HepG2 (cell line): ENCODE results near the gene KDM4E. TPM values are rescaled to one million over a fixed set of nuclear protein-coding genes. Genes with fewer than 3 reads are reported as not detected.
A peak's percentile ranks its signal among the peaks of the same experiment; 100 is the strongest.

Experiments
- ATAC-seq: fragments of 200-7000 bp; cut with Tn5 transposase; 3 replicates; pipeline ENCODE4 v1.9.1; 2020; ENCODE audit warnings: mild to moderate bottlenecking, moderate library complexity
- BruUV-seq: library from RNA; stranded (reverse); fragments of 400-500 nt; replicated peaks from 2 replicates; lab custom pipeline; 2021; lab: Mats Ljungman, UMichigan
- CTCF ChIA-PET: fragments of 300-600 bp; formaldehyde crosslinking; extraction: SDS; loops from one replicate; lab custom pipeline; 2021; ENCODE audit warnings: low total read pairs, inconsistent platforms, low intra/inter-chr PET ratio; lab: Yijun Ruan, JAX
- POLR2A ChIA-PET: fragments of 350-600 bp; sonication (Branson Sonifier 250); formaldehyde crosslinking; loops from one replicate; lab custom pipeline; 2020; ENCODE audit warnings: antibody characterized with exemption, inconsistent platforms; lab: Yijun Ruan, JAX
- DNase-seq: peaks from one replicate; pipeline ENCODE4 v3.0.0-alpha.2; 2015; ENCODE audit warnings: low spot score
- FAIRE-seq: peaks from 3 replicates; lab custom pipeline; 2011; peaks lifted over from hg19 to GRCh38; lab: Jason Lieb, UNC
- H2AFZ ChIP-seq: one replicate; pipeline ENCODE4 v1.6.1; 2011; ENCODE audit warnings: low read length, inconsistent platforms
- H3K27ac ChIP-seq: fragments of 300-600 bp; 3 replicates; pipeline ENCODE4 v1.8.0; 2011; ENCODE audit warnings: mixed run types, mild to moderate bottlenecking, mixed read lengths, low read length, inconsistent platforms; ENCODE audit not compliant: insufficient read depth; ENCODE audit errors: extremely low read length
- H3K27me3 ChIP-seq, 2 experiments: fragments of 200-600 bp in 1 of 2; 2 replicates in 1 of 2; 3 replicates in 1 of 2; pipeline versions ENCODE4 v1.6.0 to v1.8.0; 2011; ENCODE audit warnings: low read length in 2 of 2, mild to moderate bottlenecking in 2 of 2, moderate library complexity in 2 of 2, inconsistent platforms in 1 of 2; ENCODE audit not compliant: insufficient read depth in 2 of 2, control insufficient read depth in 1 of 2
- H3K36me3 ChIP-seq, 2 experiments: fragments of 200-600 bp in 1 of 2; replicated peaks in 1 of 2; 2 replicates in 1 of 2; 3 replicates in 1 of 2; pipeline versions ENCODE4 v1.5.1 to v1.8.0; 2011; ENCODE audit warnings: low read length in 2 of 2, inconsistent platforms in 1 of 2; ENCODE audit not compliant: insufficient read depth in 2 of 2, control insufficient read depth in 1 of 2
- H3K4me1 ChIP-seq: 2 replicates; pipeline ENCODE4 v1.5.1; 2012; ENCODE audit warnings: low read length, inconsistent platforms; ENCODE audit not compliant: insufficient read depth
- H3K4me2 ChIP-seq: 2 replicates; pipeline ENCODE4 v1.6.0; 2011; ENCODE audit warnings: low read depth, low read length, inconsistent platforms
- H3K4me3 ChIP-seq, 3 experiments: fragments of 200-600 bp in 1 of 3; sonication (generic), shearing (Covaris generic) in 1 of 3; replicated peaks in 1 of 3; 2 replicates each; pipeline ENCODE4 v1.5.1; 2011 to 2016; ENCODE audit warnings: low read length in 3 of 3, inconsistent platforms in 2 of 3, low read depth in 2 of 3, mild to moderate bottlenecking in 2 of 3, control low read depth in 1 of 3, mixed read lengths in 1 of 3; ENCODE audit not compliant: insufficient read depth in 1 of 3
- H3K79me2 ChIP-seq: one replicate; pipeline ENCODE4 v1.6.1; 2011; ENCODE audit warnings: low read length, inconsistent platforms; ENCODE audit not compliant: insufficient read depth
- H3K9ac ChIP-seq: 2 replicates; pipeline ENCODE4 v1.6.0; 2011; ENCODE audit warnings: mild to moderate bottlenecking, low read depth, low read length, inconsistent platforms; ENCODE audit not compliant: insufficient read depth
- H3K9me3 ChIP-seq: 2 replicates; pipeline ENCODE4 v1.5.1; 2012; ENCODE audit warnings: mild to moderate bottlenecking, low read length
- H4K20me1 ChIP-seq: 2 replicates; pipeline ENCODE4 v1.6.0; 2011; ENCODE audit warnings: inconsistent platforms, mild to moderate bottlenecking, low read length, moderate library complexity; ENCODE audit not compliant: insufficient read depth
- FLYWCH1 ChIP-seq: sonication (generic); formaldehyde crosslinking; IDR thresholded peaks from 2 replicates; pipeline ENCODE4 v1.8.1; 2023; ENCODE audit warnings: mild to moderate bottlenecking, missing genetic modification reagents
- HOMEZ ChIP-seq: IDR thresholded peaks from 2 replicates; pipeline ENCODE4 v1.6.1; 2016; ENCODE audit warnings: low read depth
- ZHX2 ChIP-seq, 2 experiments: sonication (generic) in 1 of 2; formaldehyde crosslinking in 1 of 2; IDR thresholded peaks; 2 replicates each; pipeline versions ENCODE4 v1.6.1 to v1.9.0; 2014 to 2022; ENCODE audit warnings: antibody characterized with exemption in 1 of 2, borderline replicate concordance in 1 of 2, inconsistent platforms in 1 of 2, low read depth in 1 of 2, missing genetic modification reagents in 1 of 2
- ZNF431 ChIP-seq: sonication (generic); formaldehyde crosslinking; IDR thresholded peaks from 2 replicates; pipeline ENCODE4 v1.9.0; 2022; ENCODE audit warnings: missing genetic modification reagents, low read depth, mild to moderate bottlenecking, borderline replicate concordance
- ZNF577 ChIP-seq: sonication (generic); formaldehyde crosslinking; IDR thresholded peaks from 2 replicates; pipeline ENCODE4 v1.4.0; 2020; ENCODE audit warnings: mild to moderate bottlenecking, low read depth, missing genetic modification reagents, borderline replicate concordance
- ZNF883 ChIP-seq: sonication (generic); formaldehyde crosslinking; IDR thresholded peaks from 2 replicates; pipeline ENCODE4 v1.5.1; 2020; ENCODE audit warnings: mild to moderate bottlenecking, missing genetic modification reagents; ENCODE audit errors: not compliant biosample characterization
- WGBS: methylation state at CpG from one replicate; pipeline ENCODE4 v1.1.6; 2017; ENCODE audit warnings: low lambda C conversion rate; 5-methylcytosine and 5-hydroxymethylcytosine counted together
- in situ Hi-C: cut with HindIII; loops from 2 replicates; pipeline ENCODE4 v1.10.0; 2017; ENCODE audit warnings: low pct_unique_long_range_greater_than_20kb; ENCODE audit not compliant: extremely low pct_ligation_motif_present
- intact Hi-C: fragments of 100-400 bp; cut with micrococcal nuclease; formaldehyde crosslinking; loops from one replicate; pipeline ENCODE4 v1.10.0; 2022; ENCODE audit not compliant: unreplicated experiment
- polyA plus RNA-seq, 8 experiments: library from polyadenylated mRNA; depleted of rRNA in 3 of 8; stranded (reverse) in 7 of 8; unstranded in 1 of 8; fragments of >200 nt; fragmentation: Illumina TruSeq in 4 of 8; extraction: Trizol in 4 of 8; gene quantifications; 2 replicates each; pipeline versions ENCODE4 v1.2.1 to v1.2.3, GENCODE V29; 2011 to 2016; ENCODE audit warnings: low read depth in 4 of 8, missing spikeins in 1 of 8, mixed read lengths in 1 of 8; ENCODE audit not compliant: insufficient read depth in 1 of 8
- total RNA-seq, 5 experiments: library from RNA; depleted of rRNA; stranded (reverse); fragments of >200 nt; fragmentation: Illumina TruSeq; extraction: Trizol; gene quantifications; 2 replicates each; pipeline ENCODE4 v1.2.3, GENCODE V29; 2016; ENCODE audit warnings: low read depth in 1 of 5
- TF ChIP-seq, protein P1 (sequence below): sonication (generic); formaldehyde crosslinking; IDR thresholded peaks from 2 replicates; pipeline ENCODE4 v1.8.0; 2022; ENCODE audit warnings: mild to moderate bottlenecking, missing genetic modification reagents, borderline replicate concordance

The KDM4E gene
- total and polyA plus RNA-seq, 2 of the 13 experiments (the other 11 are each of a cell fraction or from before 2014, with no cell fraction given), result not detected

DNA sequence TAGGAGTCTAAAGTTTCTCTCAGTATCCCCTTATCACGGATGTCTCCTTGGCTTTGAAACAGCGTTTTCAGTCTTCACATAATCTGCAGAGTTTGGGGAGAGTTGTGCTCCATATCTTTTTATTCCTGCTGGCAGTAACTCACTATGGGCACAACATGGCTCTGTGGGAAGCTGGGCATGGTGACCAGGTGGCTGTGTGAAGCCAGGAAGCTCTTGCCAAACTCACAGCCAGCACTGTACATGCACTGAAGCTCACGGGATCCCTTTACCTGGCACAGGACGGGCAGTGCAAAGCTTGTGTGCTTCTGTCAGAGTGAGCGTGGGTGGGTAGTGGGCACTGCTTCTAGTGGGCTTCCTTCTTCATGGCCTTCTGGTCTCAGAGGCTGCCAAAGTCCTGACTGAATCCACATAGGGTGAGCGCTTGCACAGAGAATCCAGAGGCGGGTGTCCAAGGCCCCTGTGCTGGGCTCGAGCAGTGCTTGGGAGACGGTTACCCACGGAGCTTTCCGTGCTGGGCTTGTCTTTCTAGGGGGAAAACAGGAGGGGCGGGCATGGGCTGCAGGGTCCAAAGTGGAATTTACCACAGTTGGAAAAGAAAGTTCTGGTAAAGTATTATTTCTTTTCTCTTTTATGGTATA is 10.8 kb upstream of the KDM4E start:
- H3K4me1 ChIP-seq, result no peaks in the 10 kb centered on the region
- H3K27ac ChIP-seq, result no peak overlapping the region
- H2AFZ ChIP-seq, result no peak overlapping the region
- in situ Hi-C loops (no loop called here), intact Hi-C loops (no loop called here)
- 23% methylated on average over 6 of the region's 12 CpGs for WGBS
- H3K9me3 ChIP-seq, result no peaks in the 10 kb centered on the region
- H3K36me3 ChIP-seq, result no peaks in the 10 kb centered on the region
- no peak for TF ChIP-seq FLYWCH1 (CRISPR knock-in tag)
- TF ChIP-seq, protein P1, sequence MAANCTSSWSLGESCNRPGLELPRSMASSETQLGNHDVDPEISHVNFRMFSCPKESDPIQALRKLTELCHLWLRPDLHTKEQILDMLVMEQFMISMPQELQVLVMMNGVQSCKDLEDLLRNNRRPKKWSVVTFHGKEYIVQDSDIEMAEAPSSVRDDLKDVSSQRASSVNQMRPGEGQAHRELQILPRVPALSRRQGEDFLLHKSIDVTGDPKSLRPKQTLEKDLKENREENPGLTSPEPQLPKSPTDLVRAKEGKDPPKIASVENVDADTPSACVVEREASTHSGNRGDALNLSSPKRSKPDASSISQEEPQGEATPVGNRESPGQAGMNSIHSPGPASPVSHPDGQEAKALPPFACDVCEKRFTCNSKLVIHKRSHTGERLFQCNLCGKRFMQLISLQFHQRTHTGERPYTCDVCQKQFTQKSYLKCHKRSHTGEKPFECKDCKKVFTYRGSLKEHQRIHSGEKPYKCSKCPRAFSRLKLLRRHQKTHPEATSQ, result no peak
- no peak for TF ChIP-seq ZHX2 (IDR thresholded peaks at IDR 0.05; ENCODE audit: low read depth)
- no peak for TF ChIP-seq ZHX2 (CRISPR knock-in tag; IDR thresholded peaks at IDR 0.05; ENCODE audit: borderline replicate concordance)
- no peak for TF ChIP-seq ZNF577 (CRISPR knock-in tag)
- no peak for TF ChIP-seq ZNF431 (CRISPR knock-in tag)
- TF ChIP-seq HOMEZ, result no peak
- no peak for TF ChIP-seq ZNF883 (CRISPR knock-in tag)
- no peaks in the 10 kb centered on the region for H4K20me1 ChIP-seq
- DNase-seq, result no peak
- no peak overlapping the region for H3K9ac ChIP-seq
- ChIA-PET POLR2A (no interaction called here), CTCF (no interaction called here)
- H3K4me3 ChIP-seq, result no peak overlapping the region
- H3K4me2 ChIP-seq, result no peak overlapping the region
- H3K27me3 ChIP-seq, result peaks cover 3 to 11% of the 10 kb centered on the region in 2 experiments; a peak in 2 of 5 replicates
- no peaks in the 10 kb centered on the region for H3K79me2 ChIP-seq
- BruUV-seq, result no TSS peak
- FAIRE-seq, result no peak
- ATAC-seq, result peak; percentile 59; the same call in 2 of the 3 replicates
